ENCODE measurements around the gene FRMD4A.

The FRMD4A gene

GRCh38 chr10:13706175-13706574 lies 624.5 kb downstream of the FRMD4A start:
- no peak for DNase-seq

DNA sequence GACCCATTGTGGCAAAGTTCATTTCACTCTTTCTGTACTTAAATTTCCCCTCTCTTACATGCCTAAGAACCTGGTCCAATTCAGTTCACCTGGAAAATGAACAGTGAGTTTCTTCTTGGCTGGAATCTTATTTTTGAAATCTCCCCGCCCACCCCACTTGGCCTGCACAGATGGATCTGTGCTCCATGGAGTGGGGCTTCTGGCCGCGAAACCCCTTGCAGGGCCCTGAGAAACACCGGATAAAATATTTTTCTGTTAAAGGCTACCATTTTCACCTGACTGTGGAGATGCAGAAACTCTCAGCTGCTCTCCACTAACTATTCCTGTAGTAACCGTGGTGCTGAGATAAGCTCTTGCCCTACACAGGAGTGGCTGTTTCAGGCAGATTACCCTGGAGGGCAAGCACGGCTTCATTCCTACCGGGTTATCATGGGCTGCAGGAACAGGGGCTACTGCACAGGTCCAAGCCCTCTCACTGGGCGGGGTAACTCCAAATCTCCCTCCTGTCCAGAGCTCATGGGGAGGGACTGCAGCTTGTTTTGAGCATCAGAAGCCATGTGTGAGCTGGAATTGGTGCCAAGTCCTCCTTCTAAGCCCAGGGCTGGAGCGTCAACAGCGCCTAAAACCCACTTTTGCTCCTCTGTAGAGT lies 625.1 kb downstream of the FRMD4A start:
- no peak for DNase-seq

GRCh38 chr10:13704964-13705363 lies 625.8 kb downstream of the FRMD4A start:
- no peak for DNase-seq

DNA sequence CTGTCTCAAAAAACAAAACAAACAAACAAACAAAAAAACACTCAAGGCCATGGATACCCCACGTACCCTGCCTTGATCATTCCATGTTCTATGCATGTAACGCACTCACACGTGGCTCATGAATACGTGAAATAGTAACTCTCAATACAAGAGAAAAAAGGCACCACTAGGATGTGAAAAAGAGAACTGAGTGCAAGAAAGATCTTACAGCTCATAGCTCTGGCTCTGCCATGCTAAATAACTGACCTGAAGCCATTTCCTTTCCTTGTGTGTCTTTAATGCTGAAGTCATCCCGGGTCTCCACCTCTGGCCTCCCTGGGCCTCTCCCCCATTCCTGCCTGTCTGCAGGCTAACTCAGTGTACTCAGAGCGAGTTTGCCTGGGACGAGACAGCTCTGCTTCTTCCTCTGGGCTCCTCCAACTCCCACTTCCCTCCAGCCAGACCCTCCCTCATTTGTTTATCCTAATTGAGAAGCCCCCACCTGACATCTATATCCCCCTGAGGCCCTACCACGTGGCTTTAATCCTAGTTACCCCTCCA lies 626.7 kb downstream of the FRMD4A start:
- no peak for DNase-seq

GRCh38 chr10:13703101-13703818 lies 627.5 kb downstream of the FRMD4A start:
- no peak for DNase-seq

DNA sequence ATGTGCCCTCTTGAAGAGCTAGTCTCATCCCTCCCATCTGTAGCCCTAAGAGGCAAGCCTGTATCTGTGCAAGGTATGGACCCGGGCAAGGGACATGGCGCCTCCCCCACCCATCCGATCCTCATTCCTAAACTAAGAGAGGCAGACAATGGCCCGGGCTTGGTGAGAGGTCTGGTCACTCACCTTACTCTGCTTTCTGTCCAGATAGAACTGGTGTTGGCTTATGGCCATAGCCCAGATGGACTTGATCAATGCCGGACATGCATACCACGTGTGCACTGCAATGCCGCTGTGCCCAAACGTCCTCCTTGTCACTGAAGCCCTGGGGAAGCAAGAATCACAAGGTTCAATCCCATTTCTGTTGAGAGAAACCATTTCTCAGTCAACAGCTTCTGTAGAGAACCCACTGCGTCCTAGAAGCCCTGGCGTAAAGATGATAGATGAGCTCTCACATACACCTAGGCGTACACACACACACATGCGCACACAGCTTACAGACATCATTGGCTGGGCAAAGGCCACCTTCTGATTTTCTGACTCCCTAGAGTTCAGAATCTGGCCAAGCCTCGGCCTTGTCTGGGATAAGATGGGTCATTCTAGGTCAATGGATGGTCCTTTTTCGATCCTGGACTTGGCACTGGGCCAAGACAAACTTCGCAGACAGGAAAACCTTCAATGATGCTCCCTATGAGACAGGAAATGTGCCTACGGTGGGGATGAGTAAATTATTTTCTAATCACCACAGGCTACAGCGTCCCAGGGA lies 629.4 kb downstream of the FRMD4A start:
- no peak for DNase-seq

- DNase-seq: no peak
These were observed 630.1 kb downstream of the FRMD4A start for GRCh38 chr10:13700473-13701144.

GRCh38 chr10:13699216-13699615 lies 631.5 kb downstream of the FRMD4A start:
- no peak for DNase-seq

DNA sequence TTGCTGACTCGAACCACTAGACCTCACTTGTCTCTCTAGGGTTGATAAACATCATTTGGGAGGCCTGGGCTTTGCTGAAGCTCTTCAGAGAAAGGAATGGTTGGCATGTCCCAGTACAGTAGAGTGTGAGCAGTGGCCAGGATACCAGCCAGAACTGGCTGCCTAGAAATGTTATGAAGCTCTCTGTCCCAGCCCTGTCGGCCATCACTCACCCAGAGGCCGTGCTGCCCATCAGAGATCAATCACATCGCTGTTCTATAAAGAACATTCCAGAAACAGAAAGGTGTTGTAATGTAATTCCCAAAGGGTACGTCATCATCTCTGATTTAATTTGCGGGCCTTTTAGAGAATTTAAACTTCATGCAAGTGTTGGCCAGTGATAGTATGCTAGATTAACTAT lies 632.5 kb downstream of the FRMD4A start:
- DNase-seq: no peak

GRCh38 chr10:13696071-13696470 lies 634.7 kb downstream of the FRMD4A start:
- DNase-seq: no peak

DNA sequence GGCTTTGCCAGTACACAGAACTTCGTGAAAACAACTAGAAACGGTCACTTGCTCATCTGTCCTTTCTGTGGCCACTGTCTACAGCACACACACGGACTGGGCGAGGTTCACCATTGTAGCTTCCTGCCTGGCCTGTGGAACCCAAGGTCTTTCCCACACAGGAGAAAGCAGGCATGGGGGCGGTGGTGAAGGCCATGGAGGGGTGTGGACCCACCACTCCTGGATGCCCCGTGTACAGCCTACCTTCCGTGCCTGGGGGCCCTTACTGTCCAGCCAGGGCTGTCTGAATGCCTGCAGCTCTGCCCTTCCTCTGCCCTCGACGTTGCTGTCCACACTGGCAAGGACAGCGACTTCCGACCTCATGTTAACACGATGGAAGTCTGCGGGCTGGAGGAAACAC lies 635.1 kb downstream of the FRMD4A start:
- no peak for DNase-seq

DNA sequence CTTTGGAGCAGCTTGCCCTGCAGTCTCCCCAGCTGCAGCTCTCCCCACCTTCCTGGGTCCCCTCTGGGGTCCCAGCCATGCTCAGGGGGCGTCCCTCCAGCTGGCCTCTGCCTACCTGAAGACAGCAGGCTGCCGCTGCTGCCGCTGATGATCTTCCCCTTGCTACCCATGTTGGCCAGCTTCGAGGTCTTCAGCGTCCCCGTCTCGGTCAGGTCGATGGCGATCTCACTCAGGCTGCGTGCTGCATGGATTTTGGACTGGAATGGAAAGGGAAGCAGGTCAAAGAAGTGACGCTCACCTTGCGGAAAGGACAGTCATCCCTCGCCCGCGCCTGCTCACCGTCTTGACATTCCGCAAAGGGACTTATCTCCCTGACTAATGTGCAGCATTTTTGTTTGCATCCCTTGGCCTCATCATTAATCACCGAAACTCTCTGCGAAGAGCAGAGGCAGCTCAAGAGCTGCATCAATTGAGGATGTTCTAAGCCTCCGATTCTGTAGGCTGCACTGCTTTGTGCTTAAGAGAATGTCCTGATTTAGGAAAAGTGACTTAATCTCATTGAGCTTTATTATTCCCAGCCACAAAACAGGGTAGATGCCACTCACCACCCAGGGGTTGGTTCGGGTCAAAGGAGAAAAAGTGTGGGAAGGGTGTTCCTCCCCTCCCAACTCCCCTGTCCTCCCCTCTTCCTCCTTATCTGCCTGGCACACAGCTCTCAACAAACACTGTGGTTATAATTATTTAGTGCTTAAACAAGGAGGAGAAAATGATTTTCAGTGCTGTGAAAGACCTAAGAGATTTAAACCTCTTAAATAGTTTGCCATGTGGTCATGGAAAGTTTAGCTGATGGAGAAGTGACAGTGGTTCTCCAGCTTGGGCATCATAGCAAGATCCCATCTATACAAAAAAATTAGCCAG lies 636.7 kb downstream of the FRMD4A start:
- DNase-seq: no peak

- no peak for DNase-seq
These were observed 640.4 kb downstream of the FRMD4A start for GRCh38 chr10:13690281-13690825.

DNA sequence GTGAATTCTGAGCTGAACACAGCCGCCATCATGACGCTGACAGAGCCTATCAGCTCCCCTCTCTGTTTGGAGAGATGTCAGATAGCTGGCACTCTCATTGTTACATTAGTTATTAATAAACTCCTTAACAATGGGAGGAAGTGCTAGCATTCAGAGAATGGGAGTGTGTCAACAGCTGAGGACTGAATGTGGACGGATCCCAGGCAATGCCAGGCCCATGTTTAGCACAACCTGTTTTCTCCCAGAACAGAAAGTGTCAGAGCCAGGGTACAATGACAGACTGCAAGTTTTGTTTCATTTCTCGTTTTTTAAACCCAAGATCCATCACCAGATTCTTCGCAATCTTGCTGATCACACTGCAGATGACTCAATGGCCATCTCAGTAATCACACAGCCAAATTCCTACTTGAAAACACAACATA lies 644.4 kb downstream of the FRMD4A start:
- no peak for DNase-seq

GRCh38 chr10:13685885-13686284 lies 644.8 kb downstream of the FRMD4A start:
- no peak for DNase-seq

GRCh38 chr10:13684806-13685482 lies 645.8 kb downstream of the FRMD4A start:
- no peak for DNase-seq

- no peak for DNase-seq
These were observed 646.4 kb downstream of the FRMD4A start for GRCh38 chr10:13684252-13684791.

- DNase-seq: no peak
These were observed 647.7 kb downstream of the FRMD4A start for GRCh38 chr10:13683017-13683416.

DNA sequence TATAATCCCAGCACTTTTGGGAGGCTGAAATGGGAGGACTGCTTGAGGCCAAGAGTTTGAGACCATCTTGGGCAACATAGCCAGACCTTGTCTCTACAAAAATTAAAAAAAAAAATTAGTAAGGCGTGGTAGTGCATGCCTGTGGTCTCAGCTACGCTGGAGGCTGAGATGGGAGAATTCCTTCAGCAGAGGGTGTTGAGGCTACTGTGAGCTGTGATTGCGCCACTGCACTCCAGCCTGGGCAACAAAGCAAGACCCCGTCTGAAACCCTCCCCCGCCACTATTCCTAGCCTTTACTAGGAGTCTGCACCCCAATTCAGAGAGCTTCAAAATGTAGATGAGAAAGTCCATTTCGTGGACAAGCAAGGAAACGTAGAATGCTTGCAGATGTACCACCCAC lies 648.8 kb downstream of the FRMD4A start:
- no peak for DNase-seq

- DNase-seq: no peak
These were observed 649.2 kb downstream of the FRMD4A start for GRCh38 chr10:13681528-13681927.

DNA sequence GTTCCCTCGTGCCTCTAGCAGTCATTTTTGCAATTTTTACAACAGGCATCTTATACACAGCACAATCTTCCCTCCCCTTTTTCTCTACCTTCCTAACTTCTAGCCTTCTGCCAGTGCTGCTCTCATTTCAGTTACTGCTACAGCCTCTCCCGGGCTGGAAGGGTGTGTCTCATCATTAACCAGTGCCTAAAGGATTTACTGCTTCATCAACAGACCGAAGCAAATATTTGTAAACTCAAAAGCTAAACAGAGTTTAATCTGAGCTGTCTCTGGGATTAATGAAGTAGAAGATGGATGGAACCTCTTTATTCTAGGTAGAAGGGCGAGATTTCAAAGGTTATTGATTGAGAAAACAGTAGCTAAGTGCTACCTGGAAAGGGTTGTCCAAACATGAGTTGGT lies 649.6 kb downstream of the FRMD4A start:
- no peak for DNase-seq

Data from activated naive CD4-positive, alpha-beta T cell treated with Interleukin-2 at 50 U/mL for 16 hours (primary cell).